Mammary epithelial cell (primary cell): ENCODE data around the gene IQGAP1.

Source experiments
- EZH2 ChIP-seq: IDR thresholded peaks from 2 replicates; pipeline ENCODE4 v1.6.1; 2012; ENCODE audit warnings: low read length, inconsistent platforms, borderline replicate concordance
- TF ChIP-seq, protein P1 (sequence below), 2 donors: IDR thresholded peaks in 1 of 2; conservative IDR thresholded peaks in 1 of 2; 2 replicates each; pipeline ENCODE4 v1.5.1; 2011 to 2012; ENCODE audit warnings: inconsistent platforms in 2 of 2, low read length in 2 of 2, mild to moderate bottlenecking in 2 of 2, control low read depth in 1 of 2, low read depth in 1 of 2; ENCODE audit not compliant: insufficient read depth in 1 of 2; ENCODE audit errors: extremely low read depth in 1 of 2

DNA sequence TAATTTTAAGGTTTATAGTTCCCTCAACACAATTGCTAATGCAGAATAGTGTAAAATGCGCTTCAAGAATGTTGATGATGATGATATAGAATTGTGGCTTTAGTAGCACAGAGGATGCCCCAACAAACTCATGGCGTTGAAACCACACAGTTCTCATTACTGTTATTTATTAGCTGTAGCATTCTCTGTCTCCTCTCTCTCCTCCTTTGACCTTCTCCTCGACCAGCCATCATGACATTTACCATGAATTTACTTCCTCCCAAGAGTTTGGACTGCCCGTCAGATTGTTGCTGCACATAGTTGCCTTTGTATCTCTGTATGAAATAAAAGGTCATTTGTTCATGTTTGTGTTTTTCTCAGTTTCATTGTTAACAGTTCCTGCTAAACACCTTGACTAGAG, 113.9 kb downstream of the IQGAP1 start:
- TF ChIP-seq, protein P1, sequence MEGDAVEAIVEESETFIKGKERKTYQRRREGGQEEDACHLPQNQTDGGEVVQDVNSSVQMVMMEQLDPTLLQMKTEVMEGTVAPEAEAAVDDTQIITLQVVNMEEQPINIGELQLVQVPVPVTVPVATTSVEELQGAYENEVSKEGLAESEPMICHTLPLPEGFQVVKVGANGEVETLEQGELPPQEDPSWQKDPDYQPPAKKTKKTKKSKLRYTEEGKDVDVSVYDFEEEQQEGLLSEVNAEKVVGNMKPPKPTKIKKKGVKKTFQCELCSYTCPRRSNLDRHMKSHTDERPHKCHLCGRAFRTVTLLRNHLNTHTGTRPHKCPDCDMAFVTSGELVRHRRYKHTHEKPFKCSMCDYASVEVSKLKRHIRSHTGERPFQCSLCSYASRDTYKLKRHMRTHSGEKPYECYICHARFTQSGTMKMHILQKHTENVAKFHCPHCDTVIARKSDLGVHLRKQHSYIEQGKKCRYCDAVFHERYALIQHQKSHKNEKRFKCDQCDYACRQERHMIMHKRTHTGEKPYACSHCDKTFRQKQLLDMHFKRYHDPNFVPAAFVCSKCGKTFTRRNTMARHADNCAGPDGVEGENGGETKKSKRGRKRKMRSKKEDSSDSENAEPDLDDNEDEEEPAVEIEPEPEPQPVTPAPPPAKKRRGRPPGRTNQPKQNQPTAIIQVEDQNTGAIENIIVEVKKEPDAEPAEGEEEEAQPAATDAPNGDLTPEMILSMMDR (conservative IDR thresholded peaks at IDR 0.05 in 1 of 2, IDR thresholded peaks at IDR 0.05 in 1 of 2; ENCODE audit: extremely low read depth in 1 of 2, insufficient read depth in 1 of 2, low read depth in 1 of 2, low read length in 2 of 2), result no peak
- TF ChIP-seq EZH2, result no peak
